A204.1 (cell line): ENCODE results near the gene C10orf71.

ENCODE experiments used
- FAIRE-seq: peaks from 2 replicates; lab custom pipeline; 2012; peaks lifted over from hg19 to GRCh38; lab: Jason Lieb, UNC

Gene C10orf71

GRCh38 chr10:49295297-49295696 is 3.7 kb upstream of the C10orf71 start:
- no peak for FAIRE-seq

GRCh38 chr10:49296382-49296781 is 2.6 kb upstream of the C10orf71 start:
- FAIRE-seq: no peak

GRCh38 chr10:49296836-49297235 is 2.1 kb upstream of the C10orf71 start:
- no peak for FAIRE-seq

GRCh38 chr10:49297818-49298670 is 926 bp upstream of the C10orf71 start:
- no peak for FAIRE-seq

- FAIRE-seq: no peak
Measured at GRCh38 chr10:49298671-49298982, 343 bp upstream of the C10orf71 start.

GRCh38 chr10:49299816-49300139 is 808 bp downstream of the C10orf71 start:
- no peak for FAIRE-seq

- FAIRE-seq: no peak
Measured at GRCh38 chr10:49300140-49300974, 1.4 kb downstream of the C10orf71 start.

- no peak for FAIRE-seq
Measured at GRCh38 chr10:49301302-49301701, 2.3 kb downstream of the C10orf71 start.

- no peak for FAIRE-seq
Measured at GRCh38 chr10:49302088-49302487, 3.1 kb downstream of the C10orf71 start.

- no peak for FAIRE-seq
Measured at GRCh38 chr10:49303711-49304110, 4.7 kb downstream of the C10orf71 start.

- no peak for FAIRE-seq
Measured at GRCh38 chr10:49304137-49304536, 5.2 kb downstream of the C10orf71 start.

GRCh38 chr10:49307921-49308320 is 9.0 kb downstream of the C10orf71 start:
- no peak for FAIRE-seq

- FAIRE-seq: no peak
Measured at GRCh38 chr10:49308881-49309280, 9.9 kb downstream of the C10orf71 start.

- no peak for FAIRE-seq
Measured at GRCh38 chr10:49309691-49310411, 10.9 kb downstream of the C10orf71 start.

GRCh38 chr10:49310460-49310859 is 11.5 kb downstream of the C10orf71 start:
- no peak for FAIRE-seq

GRCh38 chr10:49310901-49311554 is 12.1 kb downstream of the C10orf71 start:
- FAIRE-seq: no peak

GRCh38 chr10:49311555-49312236 is 12.7 kb downstream of the C10orf71 start:
- no peak for FAIRE-seq

GRCh38 chr10:49312246-49312869 is 13.4 kb downstream of the C10orf71 start:
- no peak for FAIRE-seq

GRCh38 chr10:49313501-49314070 is 14.6 kb downstream of the C10orf71 start:
- no peak for FAIRE-seq

GRCh38 chr10:49314806-49315205 is 15.8 kb downstream of the C10orf71 start:
- no peak for FAIRE-seq

- FAIRE-seq: no peak
Measured at GRCh38 chr10:49318028-49318427, 19.1 kb downstream of the C10orf71 start.
